ENCODE data around the gene CD1C.

The CD1C gene

GRCh38 chr1:158329733-158330132, 40.0 kb downstream of the CD1C start:
- peak; percentile 12 for DNase-seq

DNA sequence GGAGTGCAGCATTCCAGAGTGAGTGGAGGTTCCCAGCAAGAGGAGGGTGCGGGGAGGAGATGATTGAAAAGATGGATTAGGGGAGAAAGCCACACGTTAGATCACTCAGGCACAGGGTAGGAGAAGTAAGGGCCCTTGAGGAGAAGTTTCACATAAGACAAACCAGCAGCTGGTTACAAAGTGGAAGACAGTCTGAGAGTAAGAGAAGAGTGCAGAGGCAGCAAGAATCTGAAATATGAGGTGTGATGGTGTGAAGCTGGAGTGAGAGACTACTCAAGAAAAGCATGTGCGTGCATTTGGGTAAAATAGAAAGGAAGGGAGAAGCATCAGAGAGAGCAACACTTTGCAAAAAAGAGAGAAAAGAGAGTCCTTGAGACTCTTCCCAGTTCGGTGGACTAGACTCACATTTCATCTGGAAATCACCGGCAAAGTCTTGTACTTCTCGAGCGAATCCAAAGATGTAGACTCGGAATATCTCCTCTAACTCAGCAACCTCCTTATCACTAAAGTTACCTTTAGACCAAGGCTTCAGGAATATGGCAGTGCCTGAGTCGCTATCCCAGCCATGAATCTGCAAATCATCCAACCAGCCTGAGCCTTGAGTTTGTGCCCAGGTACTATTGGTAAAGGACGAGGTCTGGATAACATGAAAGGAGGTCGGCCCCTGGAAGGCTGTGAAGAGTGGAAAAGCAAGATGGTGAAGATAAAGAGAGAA, 40.8 kb downstream of the CD1C start:
- DNase-seq = no peak

DNA sequence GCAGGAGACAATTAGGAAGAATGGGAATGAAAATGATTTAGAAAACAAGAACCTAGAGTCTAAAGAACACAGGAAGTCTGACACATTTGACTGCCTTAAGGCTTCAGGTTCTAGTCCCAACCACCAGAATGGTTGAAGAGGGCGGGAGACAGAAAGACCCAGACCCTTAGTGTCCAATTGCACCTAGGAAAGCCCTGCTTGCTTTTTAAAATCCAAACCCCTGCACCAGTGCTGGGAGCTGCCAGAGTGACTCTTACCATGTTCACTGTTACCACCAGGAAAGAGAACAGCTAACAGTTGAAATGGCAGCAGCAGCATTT, 41.3 kb downstream of the CD1C start:
- DNase-seq = no peak

GRCh38 chr1:158331481-158332150, 41.9 kb downstream of the CD1C start, which contains the start of gene CD1B:
CD1B (minus strand) TSS chr1:158331531; CDS start chr1:158331423, 108 bp downstream.
- DNase-seq = no peak

GRCh38 chr1:158333405-158334155, 43.9 kb downstream of the CD1C start:
- DNase-seq = no peak

DNA sequence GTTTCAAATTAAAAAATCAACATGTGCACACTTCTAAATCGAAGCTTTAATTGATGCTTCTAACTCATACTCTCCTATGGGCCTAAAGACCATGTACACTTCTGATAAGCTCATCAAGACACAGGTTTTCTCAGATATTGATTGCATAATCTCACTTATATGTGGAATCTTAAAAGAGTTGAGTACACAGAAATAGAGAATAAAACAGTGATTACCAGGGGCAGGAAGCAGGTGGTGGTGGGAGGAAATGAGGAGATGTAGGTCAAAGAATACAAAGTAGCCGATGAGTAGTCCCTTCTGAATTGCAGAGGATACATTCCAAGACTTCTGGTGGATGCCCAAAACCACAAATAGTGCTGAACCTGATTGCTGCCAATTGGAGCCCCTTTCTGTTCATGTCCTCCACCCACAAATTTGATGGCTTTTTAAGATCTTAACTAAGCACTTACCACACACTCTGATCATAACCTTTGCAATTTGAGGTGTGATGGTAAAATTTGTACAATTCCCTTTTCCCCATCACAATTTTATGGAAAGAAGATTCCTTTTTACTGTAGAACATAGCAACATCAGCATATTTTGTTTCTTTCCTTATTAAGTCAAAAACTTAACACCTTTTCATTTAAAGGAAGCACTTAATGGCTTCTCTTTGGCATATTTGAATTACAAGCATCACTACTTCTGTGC, 44.9 kb downstream of the CD1C start:
- DNase-seq = no peak

- no peak for DNase-seq
Measured at GRCh38 chr1:158335213-158335532, 45.5 kb downstream of the CD1C start.

GRCh38 chr1:158336413-158336812, 46.7 kb downstream of the CD1C start:
- peak; percentile 3 for DNase-seq
